Heart left ventricle (tissue), 13 donors: Measurements from ENCODE around the gene MAP6.

Experiments
- CTCF ChIP-seq, 12 donors: fragments of 200-600 bp; sonication (generic) in 4 of 12; IDR thresholded peaks; one replicate each; pipeline versions ENCODE4 v1.5.0 to v1.8.0; 2018 to 2022; ENCODE audit warnings: antibody characterized with exemption in 12 of 12, mild to moderate bottlenecking in 5 of 12
- POLR2A ChIP-seq, 2 donors: fragments of 450-650 bp; IDR thresholded peaks; one replicate each; pipeline ENCODE4 v1.6.1; 2017; ENCODE audit warnings: antibody characterized with exemption in 2 of 2, mild to moderate bottlenecking in 2 of 2, moderate library complexity in 2 of 2
- donor health status: ischemic (EF 13 %, LVEDD 7.1; RV severe dilation, severe dysfunction).
- donor health status: DM: no; HTN: yes; CAD: no.
- donor health status: DM: no; HTN: no; CAD: no.
- donor health status: ischemic (EF 25% LVEDD 6.9; RV normal size, moderate dysfunction).
- donor health status: ischemic (EF 25% LVEDD 5.7; RV mildly dilated, moderate dysfunction).
- donor health status: ischemic (EF 35%, LVEDD 5.7; RV mildly dilated, moderate dysfunction).
- donor health status: nonischemic (EF 11% LVEDD 7.7; RV severe dilation, severe dysfunction).
- donor health status: DM: yes; HTN: yes; CAD: no.
- donor health status: PGD.
- donor health status: ischemic (EF 29% LVEDD 5.4; RV normal size, mild dysfunction).
- donor health status: nonischemic (EF 23%, LVEDD 6.1; RV moderate dilation, normal function).

- no peak for TF ChIP-seq CTCF (IDR thresholded peaks at IDR 0.05)
- TF ChIP-seq POLR2A (IDR thresholded peaks at IDR 0.05), result no peak
Observed at GRCh38 chr11:75565916-75566762, 102.7 kb downstream of the MAP6 start.
